ENCODE data around the gene SAMD8.
A peak's percentile ranks its signal among the peaks of the same experiment; 100 is the strongest.
"Not testable (repeated sequence)": the region's sequence is repeated elsewhere in the genome, so short reads cannot be mapped to it uniquely, and the experiment has no call there.

SAMD8 gene

DNA sequence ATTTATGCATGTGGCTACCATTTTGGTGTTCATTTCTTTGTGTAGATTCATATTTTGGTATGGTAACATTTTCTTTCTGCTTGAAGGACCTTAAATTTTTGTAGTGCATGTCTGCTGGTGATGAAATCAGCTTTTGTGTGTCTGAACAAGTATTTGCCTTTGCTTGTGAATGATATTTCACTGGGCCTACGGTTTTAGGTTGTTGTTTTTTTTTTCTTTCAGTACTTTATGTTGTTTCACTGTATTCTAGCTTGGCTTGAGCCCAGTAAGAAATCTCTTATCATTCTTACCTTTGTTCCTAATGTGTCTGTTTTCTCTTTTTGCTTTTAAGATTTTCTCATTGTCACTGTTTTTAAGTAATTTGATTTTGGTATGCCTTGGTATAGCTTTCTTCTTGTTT lies 31.9 kb downstream of the SAMD8 start:
- DNase-seq, result no peak

DNA sequence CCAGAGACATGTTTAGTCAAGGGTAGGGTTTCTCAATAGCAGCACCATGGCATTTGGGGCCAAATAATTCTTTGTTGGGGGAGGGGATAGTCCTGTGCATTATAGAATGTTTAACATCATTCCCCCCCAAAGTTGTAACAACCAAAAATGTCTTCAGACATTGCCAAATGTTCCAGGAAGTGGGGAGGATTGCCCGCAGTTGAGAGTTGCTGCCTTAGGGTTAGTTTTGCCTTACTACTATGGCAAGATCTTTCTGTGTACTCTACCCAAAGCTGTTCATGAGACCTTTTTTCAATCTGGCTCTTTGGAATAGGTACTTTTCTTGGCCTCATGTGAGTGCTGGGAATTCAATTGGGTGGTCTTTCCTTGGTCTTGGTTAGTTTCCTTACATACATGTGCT lies 34.1 kb downstream of the SAMD8 start:
- DNase-seq, result no peak

DNA sequence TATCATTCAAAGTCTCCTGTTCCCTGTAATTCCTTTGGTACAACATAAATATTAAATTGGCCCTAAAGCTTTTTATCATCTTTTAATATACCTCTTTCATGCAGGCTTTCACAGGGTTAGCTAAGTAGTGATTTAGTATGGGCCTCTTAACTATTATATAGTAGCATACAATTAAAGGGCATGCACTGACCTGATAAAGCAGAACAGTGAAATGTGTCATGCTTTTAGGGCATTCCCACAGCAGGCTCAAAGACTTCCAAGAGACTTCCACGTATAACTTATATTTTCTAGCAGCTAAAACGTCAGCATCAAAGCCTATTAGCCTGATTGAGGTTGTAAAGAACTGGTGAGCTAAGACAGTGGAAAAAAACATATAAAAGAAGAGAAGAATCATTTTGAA lies 35.3 kb downstream of the SAMD8 start:
- DNase-seq, result no peak

DNA sequence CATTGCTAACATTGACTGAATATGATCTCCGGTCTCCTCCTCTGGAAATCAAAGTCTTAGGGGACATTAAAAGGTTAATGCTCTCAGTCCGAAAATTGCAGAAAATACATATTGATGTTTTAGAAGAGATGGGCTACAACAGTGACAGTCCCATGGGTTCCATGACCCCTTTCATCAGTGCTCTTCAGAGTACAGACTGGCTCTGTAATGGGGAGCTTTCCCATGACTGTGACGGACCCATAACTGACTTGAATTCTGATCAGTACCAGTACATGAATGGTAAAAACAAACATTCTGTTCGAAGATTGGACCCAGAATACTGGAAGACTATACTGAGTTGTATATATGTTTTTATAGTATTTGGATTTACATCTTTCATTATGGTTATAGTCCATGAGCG lies 39.2 kb downstream of the SAMD8 start:
- DNase-seq, result no peak

DNA sequence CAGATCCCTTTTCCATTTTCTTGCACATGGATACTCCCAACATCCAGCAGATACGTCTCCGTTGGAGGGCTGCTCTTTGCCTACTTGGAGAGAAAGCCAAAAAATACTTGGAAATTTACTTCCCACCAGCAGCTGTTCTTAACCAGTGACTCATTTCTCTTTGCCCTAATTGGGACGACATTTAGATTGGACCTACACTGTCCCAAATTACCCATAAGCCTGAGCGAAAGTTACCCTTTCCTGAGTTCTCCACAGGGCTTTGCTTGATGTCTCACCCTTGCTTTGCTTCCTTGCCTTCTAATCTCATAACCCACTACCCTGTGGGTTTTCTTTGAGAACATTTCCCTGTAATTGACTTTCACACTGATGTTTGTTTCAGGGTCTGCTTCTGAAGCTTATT lies 48.1 kb downstream of the SAMD8 start:
- no peak for DNase-seq

DNA sequence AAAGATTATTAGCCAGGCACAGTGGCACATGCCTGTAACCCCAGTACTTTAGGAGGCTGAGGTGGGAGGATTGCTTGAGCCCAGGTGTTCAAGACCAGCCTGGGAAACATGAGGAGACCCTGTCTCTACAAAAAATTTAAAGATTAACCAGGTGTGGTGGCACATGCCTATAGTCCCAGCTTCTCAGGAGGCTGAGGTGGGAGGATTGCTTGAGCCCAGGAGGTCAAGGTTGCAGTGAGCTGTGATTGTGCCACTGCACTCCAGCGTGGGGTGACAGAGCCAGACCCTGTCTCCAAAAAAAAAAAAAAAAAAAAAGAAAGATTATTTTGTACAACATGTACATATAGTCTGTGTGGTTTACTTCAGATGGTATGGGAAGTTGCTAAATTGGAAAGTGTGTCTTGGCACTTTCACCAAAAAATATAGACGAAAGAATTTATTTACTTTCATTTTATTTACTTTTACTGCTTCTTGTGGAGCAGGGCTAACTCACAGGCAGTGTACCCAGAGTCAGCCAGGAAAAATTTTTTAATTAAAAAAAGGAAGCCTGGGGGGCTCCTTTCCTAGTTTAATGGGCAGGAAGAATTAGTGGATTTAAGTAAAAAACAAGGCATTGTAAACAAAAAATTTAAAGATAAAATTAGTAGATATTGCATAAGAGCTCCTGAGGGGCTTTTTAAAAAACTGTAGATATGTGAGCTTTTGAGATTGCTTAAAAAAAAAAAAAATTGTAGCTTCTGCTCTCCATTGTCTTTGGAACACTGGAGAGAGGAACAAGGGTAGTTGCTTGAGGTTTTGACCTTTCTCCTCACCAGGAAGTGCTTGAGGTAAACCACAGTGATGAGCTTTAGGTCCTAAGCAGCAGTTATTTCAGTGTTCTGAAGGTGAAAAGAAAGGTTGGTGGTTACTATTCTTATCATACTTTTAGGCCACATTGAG lies 54.5 kb downstream of the SAMD8 start:
- DNase-seq, result no peak

- no peak for DNase-seq
These were observed 55.1 kb downstream of the SAMD8 start for GRCh38 chr10:75166623-75166972.

DNA sequence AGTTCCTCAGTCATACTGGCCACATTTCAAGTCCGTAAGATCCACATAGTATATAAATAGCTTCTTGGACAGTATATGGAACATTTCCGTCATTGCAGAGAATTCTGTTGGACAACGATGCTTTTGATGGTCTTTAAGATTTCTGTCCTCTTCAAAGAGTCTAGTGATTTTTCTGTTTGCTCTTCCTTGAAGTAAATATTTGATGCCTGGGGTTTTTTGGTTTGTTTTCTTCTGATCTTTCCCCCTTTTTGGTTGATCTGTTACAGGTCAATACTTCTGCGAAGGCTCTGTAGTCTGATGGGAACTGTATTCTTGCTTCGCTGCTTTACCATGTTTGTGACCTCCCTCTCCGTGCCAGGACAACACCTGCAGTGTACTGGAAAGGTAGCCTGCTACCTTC lies 56.8 kb downstream of the SAMD8 start:
- no peak for DNase-seq

DNA sequence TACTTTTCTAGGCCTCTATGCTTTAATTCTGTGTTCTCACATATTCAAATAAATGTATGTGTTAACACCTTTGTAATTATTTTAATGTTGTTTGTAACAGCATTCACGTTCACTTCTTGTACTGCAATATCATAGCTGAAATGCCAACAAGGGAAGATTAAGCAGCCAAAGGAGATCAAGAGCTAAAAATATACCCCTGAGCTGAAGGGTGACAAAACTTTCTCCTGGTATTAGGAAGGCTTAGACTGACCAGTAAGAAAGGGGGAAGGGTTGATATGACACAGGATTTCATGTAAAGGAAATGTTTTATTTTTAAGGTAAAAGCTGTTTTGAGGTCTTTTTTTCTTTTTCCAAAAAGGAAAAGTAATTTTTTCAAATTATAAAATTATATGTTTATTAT lies 58.8 kb downstream of the SAMD8 start:
- DNase-seq, result no peak

- no peak for DNase-seq
These were observed 63.6 kb downstream of the SAMD8 start for GRCh38 chr10:75175046-75175445.

DNA sequence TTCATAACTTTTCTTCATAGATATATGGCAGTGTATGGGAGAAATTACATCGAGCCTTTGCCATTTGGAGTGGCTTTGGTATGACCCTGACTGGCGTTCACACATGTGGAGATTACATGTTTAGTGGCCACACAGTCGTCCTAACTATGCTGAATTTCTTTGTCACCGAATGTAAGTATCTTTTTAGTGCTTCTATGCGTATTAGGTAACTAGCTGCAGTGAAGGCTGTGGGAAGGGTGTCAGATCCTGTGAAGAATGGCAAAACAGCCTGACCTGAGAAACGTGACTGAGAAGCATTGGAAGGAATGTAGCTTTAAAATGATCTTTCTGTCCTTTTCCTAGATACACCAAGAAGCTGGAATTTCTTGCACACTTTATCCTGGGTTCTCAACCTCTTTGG lies 64.6 kb downstream of the SAMD8 start:
- no peak for DNase-seq

GRCh38 chr10:75176736-75177135 lies 65.3 kb downstream of the SAMD8 start:
- DNase-seq, result no peak

GRCh38 chr10:75179657-75180177 lies 68.3 kb downstream of the SAMD8 start:
- DNase-seq, result no peak

DNA sequence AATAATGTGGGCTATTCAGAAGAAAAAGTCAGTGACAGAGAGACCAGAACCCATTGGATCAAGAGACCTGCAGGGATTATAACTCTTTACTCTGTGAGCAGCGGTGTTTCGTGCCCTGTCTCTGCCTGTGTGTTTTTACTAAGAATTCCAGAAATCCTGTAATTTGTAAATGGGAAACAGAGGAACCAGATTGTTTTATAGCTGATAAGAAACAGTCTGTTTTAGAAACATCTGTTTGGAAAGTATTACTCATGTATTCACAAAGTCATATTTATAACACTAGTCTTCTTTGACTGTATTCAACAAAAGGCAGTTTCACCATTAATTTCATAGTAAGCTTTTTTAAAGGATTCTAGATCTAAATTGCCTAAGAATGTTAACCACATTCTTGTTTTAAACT lies 69.1 kb downstream of the SAMD8 start:
- DNase-seq, result no peak

- no peak for DNase-seq
These were observed 69.6 kb downstream of the SAMD8 start for GRCh38 chr10:75181073-75181472.

- DNase-seq, result no peak
These were observed 74.9 kb downstream of the SAMD8 start for GRCh38 chr10:75186310-75186709.

DNA sequence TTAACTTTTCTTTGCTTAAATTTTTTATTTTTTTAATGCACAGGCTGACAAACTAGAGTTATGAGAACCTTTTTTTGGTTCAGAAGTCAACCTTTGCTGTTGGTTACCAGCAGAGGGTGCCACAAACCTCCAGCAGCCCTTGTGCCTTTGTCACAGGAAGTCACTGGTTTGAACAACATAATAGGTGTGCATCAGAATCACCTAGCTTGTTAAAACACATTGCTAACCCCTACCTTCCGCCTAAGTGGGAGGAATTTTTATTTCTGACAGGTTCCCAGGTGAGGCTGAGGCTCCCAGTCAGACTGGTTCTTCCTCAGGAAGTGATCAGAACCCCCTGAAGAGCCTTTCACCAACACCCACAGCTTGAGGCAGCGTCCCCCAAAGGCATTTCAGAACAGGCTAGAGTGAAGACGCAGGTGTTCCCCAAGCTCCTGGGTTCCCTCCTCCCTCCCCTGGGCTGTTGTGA lies 76.5 kb downstream of the SAMD8 start:
- peak; percentile 61 for DNase-seq

DNA sequence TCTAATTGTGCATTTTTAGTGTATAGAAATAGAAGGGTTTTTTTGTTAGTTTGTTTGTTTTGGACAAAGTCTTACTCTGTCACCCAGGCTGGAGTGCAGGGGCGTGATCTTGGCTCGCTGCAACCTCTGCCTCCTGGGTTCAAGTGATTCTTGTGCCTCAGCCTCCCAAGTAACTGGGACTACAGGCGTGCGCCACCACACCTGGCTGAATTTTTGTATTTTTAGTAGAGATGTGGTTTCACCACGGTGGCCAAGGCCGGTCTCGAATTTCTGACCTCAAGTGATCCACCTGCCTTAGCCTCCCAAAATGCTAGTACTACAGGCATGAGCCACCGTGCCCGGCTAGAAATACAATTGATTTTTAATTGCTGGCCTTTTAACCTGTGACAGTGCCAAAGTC lies 77.1 kb downstream of the SAMD8 start:
- not testable (repeated sequence) for DNase-seq

DNA sequence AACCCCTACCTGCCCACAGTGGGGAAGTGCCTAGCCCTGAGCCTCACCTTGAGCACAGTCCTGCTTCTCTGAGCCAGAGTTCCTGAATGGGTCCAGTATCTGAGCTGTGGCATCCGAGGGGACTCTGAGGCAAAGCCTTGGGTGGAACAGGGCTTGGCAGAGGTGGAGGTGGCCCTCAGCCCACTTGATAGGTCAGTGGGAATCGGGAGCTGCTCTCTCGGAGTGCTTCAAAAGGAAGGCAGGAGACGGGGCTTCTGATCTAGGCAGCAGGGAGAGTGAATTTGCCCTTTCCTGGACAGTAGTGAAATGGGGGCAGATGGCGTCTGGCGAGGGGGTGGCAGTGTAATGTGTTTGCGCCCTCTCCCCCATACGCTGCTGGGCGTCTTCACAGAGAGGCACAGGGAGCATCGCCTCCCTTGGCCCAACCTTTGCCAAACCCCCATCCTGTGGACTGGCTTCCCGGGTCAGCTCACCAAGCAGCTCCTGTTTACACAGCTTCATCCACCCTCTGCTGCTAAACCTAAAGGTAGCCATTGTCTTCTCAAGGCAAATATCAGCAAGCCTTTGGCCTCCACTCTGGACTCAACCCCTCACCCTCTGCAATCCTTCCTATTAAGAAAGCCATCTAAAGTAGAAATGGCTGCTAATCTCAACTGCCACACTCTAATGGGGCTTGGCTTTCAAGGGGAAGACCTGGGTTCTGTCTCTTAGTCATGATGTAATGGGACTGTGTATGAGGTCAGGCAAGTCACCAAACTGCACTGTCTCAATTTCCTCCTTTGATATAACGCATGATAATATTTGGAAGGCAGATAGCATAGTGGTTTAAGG lies 78.0 kb downstream of the SAMD8 start:
- no peak for DNase-seq

- DNase-seq, result no peak
These were observed 80.5 kb downstream of the SAMD8 start for GRCh38 chr10:75191821-75192568.

- not testable (repeated sequence) for DNase-seq
These were observed 83.2 kb downstream of the SAMD8 start for GRCh38 chr10:75194625-75195024.

DNA sequence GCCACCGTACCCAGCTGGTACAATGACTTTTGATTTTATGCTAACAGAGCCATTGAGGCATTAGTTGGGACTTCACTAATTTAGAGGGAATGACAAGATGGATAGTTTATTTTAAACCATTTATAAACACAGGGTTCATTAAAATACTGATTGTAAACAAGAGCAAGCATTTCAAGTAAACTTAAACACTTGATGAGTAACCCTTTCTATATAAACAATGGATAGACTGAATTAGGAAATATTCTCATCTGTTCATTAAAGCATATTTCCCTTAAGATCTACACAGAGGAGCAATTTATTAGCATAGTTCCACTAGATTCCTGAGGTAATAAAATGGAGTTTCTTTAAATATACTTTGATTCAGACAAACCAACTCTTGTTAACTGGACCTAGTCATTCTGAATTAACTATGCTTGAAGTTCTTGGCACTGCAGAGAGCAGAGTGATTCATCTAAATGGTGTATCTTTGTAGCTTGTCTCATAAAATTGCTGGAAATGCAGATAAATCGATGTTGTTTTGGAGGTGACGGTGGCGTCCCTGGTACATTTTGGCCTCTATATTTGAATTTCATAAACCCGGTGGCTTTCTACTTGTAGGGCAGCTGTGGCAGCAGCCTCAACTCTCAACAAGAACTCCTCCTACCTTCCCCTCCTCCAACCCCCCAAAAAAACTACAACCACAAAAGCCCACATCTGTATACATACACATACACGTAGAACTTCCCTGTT lies 83.7 kb downstream of the SAMD8 start:
- no peak for DNase-seq
